Heart left ventricle (tissue), 16 donors: Measurements from ENCODE around the gene CREB3. TPM values are rescaled to one million over a fixed set of nuclear protein-coding genes. Genes with fewer than 3 reads are reported as not detected.

Source experiments
- ATAC-seq, 4 donors: fragments of 200-7000 bp; cut with Tn5 transposase; one replicate each; pipeline ENCODE4 v1.9.1; 2020 to 2022; ENCODE audit warnings: moderate library complexity in 4 of 4, mild to moderate bottlenecking in 3 of 4, moderate number of reproducible peaks in 1 of 4
- DNase-seq, 5 donors: peaks; one replicate each; pipeline ENCODE4 v3.0.0-alpha.2; 2020
- H3K27ac ChIP-seq, 12 donors: fragments of 200-600 bp; sonication (generic) in 4 of 12; one replicate each; pipeline versions ENCODE4 v1.5.0 to v1.8.0; 2016 to 2022; ENCODE audit warnings: mild to moderate bottlenecking in 2 of 12
- H3K27me3 ChIP-seq, 9 donors: fragments of 200-600 bp; sonication (generic) in 2 of 9; one replicate each; pipeline versions ENCODE4 v1.5.1 to v1.8.0; 2016 to 2022; ENCODE audit warnings: mild to moderate bottlenecking in 3 of 9
- H3K36me3 ChIP-seq, 9 donors: fragments of 200-600 bp; sonication (generic) in 2 of 9; one replicate each; pipeline versions ENCODE4 v1.5.0 to v1.8.0; 2018 to 2022; ENCODE audit warnings: mild to moderate bottlenecking in 2 of 9
- H3K4me1 ChIP-seq, 12 donors: fragments of 200-600 bp; sonication (generic) in 4 of 12; one replicate each; pipeline versions ENCODE4 v1.5.0 to v1.8.0; 2016 to 2022; ENCODE audit warnings: mild to moderate bottlenecking in 3 of 12
- H3K4me3 ChIP-seq, 12 donors: fragments of 200-600 bp; sonication (generic) in 4 of 12; one replicate each; pipeline versions ENCODE4 v1.5.0 to v1.8.0; 2017 to 2022; ENCODE audit warnings: mild to moderate bottlenecking in 9 of 12, moderate library complexity in 4 of 12
- H3K9me3 ChIP-seq, 12 donors: fragments of 200-600 bp; sonication (generic) in 4 of 12; one replicate each; pipeline versions ENCODE4 v1.5.0 to v1.8.0; 2016 to 2022; ENCODE audit warnings: mild to moderate bottlenecking in 1 of 12
- POLR2A ChIP-seq, 2 donors: fragments of 450-650 bp; IDR thresholded peaks; one replicate each; pipeline ENCODE4 v1.6.1; 2017; ENCODE audit warnings: antibody characterized with exemption in 2 of 2, mild to moderate bottlenecking in 2 of 2, moderate library complexity in 2 of 2
- WGBS, 4 donors: extraction: QIAGEN DNeasy Blood & Tissue Kit in 2 of 4; methylation state at CpG; one replicate each; pipeline versions ENCODE4 v1.1.5 to v1.1.7; 2013 to 2018; 5-methylcytosine and 5-hydroxymethylcytosine counted together
- intact Hi-C, 10 donors: fragments of 100-400 bp; cut with DNase I; formaldehyde crosslinking; loops; one replicate each; pipeline versions ENCODE4 v1.11.1 to v1.14.2; 2022
- polyA plus RNA-seq, 2 donors: library from polyadenylated mRNA; stranded (reverse); fragments of 200-250 nt; gene quantifications; one replicate each; pipeline ENCODE4 v1.2.3, GENCODE V29; 2013
- total RNA-seq, 9 donors: library from RNA; depleted of rRNA in 2 of 9; stranded (reverse); fragments of >200 nt in 2 of 9; fragmentation: NEBNext Ultra II Directional in 3 of 9; extraction: Animal tissue kit (Norgen Biotek cat#: 25700) in 3 of 9; gene quantifications; one replicate each; pipeline versions ENCODE4 v1.1.0 to v1.2.4, GENCODE V29; 2016 to 2023
- TF ChIP-seq, protein P1 (sequence below), 12 donors: fragments of 200-600 bp; sonication (generic) in 4 of 12; IDR thresholded peaks; one replicate each; pipeline versions ENCODE4 v1.5.0 to v1.8.0; 2018 to 2022; ENCODE audit warnings: antibody characterized with exemption in 12 of 12, mild to moderate bottlenecking in 5 of 12
- donor health status: ischemic (EF 13 %, LVEDD 7.1; RV severe dilation, severe dysfunction).
- donor health status: healthy with polysubstance abuse.
- donor health status: DM: no; HTN: yes; CAD: no.
- donor health status: DM: no; HTN: no; CAD: no.
- donor health status: ischemic (EF 25% LVEDD 6.9; RV normal size, moderate dysfunction).
- donor health status: ischemic (EF 25% LVEDD 5.7; RV mildly dilated, moderate dysfunction).
- donor health status: healthy.
- donor health status: DM: yes; HTN: yes; CAD: no.
- donor health status: ischemic (EF 35%, LVEDD 5.7; RV mildly dilated, moderate dysfunction).
- donor health status: nonischemic (EF 11% LVEDD 7.7; RV severe dilation, severe dysfunction).
- donor health status: DM: yes; HTN: yes; CAD: no.
- donor health status: PGD.
- donor health status: ischemic (EF 29% LVEDD 5.4; RV normal size, mild dysfunction).
- donor health status: nonischemic (EF 23%, LVEDD 6.1; RV moderate dilation, normal function).

Gene CREB3
- total and polyA plus RNA-seq, 11 donors: 16.1 to 49.4 (median 26.7) TPM

DNA sequence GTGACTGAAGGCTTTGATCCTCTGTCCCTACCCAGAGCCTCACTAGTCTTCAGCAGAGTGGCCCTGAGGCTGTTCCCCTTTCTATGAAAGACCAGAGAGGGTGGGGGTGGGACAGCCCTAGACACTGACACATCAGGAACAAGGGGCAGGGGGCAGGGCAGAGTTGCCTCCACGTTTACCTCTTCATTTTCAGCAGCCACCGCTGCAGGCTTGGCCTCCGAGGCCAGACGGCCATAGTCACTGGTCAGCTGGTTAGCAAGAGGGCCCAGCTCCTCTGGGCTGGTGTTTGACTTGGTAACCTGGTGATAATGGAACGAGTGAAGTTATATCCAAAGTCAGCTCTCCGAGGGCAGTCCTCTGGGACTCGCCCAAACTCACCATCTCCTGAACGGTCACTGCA is 27.1 kb upstream of the CREB3 start:
- H3K27ac ChIP-seq: peak overlapping the region in 2 of 12 donors; percentile 21 to 59
- H3K4me3 ChIP-seq: no peak overlapping the region
- ATAC-seq (no peak), DNase-seq (peak in 2 of 5 donors; percentile 10 to 14)
- peaks cover 13 to 100% (median 98%) of the 10 kb centered on the region in 9 donors for H3K36me3 ChIP-seq
- intact Hi-C loops: loop anchor here in 1 of 10 donors (5.0 kb wide), 1 partner anchor 43 kb away; no protein-coding TSS in a partner anchor
- peaks cover 0 to 20% (median 1%) of the 10 kb centered on the region in 12 donors for H3K4me1 ChIP-seq
- no peak for TF ChIP-seq POLR2A (IDR thresholded peaks at IDR 0.05)
- TF ChIP-seq, protein P1, sequence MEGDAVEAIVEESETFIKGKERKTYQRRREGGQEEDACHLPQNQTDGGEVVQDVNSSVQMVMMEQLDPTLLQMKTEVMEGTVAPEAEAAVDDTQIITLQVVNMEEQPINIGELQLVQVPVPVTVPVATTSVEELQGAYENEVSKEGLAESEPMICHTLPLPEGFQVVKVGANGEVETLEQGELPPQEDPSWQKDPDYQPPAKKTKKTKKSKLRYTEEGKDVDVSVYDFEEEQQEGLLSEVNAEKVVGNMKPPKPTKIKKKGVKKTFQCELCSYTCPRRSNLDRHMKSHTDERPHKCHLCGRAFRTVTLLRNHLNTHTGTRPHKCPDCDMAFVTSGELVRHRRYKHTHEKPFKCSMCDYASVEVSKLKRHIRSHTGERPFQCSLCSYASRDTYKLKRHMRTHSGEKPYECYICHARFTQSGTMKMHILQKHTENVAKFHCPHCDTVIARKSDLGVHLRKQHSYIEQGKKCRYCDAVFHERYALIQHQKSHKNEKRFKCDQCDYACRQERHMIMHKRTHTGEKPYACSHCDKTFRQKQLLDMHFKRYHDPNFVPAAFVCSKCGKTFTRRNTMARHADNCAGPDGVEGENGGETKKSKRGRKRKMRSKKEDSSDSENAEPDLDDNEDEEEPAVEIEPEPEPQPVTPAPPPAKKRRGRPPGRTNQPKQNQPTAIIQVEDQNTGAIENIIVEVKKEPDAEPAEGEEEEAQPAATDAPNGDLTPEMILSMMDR (IDR thresholded peaks at IDR 0.05): no peak
- H3K27me3 ChIP-seq: no peaks in the 10 kb centered on the region
- WGBS, 4 donors: 76 to 93% (median 88%) methylated on average over 8 of the region's 8 CpGs
- no peaks in the 10 kb centered on the region for H3K9me3 ChIP-seq

DNA sequence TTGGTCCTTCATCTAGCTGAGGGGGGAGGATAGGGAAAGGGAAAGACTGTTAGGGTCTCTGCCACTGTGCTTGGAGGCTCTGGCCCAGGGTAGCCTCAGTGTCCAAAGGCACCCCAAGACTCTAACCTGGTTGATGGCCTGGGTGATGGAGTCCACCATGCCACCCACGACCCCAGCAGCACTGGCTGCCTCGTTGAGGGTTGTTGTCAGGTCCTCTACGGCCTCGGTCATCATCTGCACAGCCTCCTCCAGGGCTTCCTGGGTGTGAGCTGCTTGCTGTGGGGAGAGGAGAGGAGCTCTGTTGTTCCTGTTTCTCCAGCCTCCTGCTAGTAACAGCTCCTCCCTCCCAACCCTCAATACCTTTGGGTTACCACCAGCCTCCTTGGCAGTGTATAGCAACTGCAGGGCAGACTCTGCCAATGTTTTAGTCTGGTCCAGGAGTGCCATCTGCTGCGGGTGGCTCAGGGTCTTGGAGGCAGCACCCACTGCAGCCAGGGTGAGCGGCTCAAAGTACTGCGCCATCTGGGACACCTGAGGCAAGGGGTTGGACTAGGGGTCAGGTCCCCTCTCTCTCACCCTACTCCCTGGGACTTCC is 26.5 kb upstream of the CREB3 start:
- WGBS, 4 donors: 87 to 96% (median 94%) methylated on average over 3 to 7 of the region's 7 CpGs
- peak overlapping the region in 1 of 12 donors; percentile 21 for H3K27ac ChIP-seq
- DNase-seq (peak in 2 of 5 donors; percentile 14 to 18), ATAC-seq (no peak)
- H3K4me3 ChIP-seq: no peak overlapping the region
- H3K27me3 ChIP-seq: no peaks in the 10 kb centered on the region
- no peaks in the 10 kb centered on the region for H3K9me3 ChIP-seq
- H3K4me1 ChIP-seq: peaks cover 0 to 16% (median under 1%) of the 10 kb centered on the region in 12 donors
- TF ChIP-seq, protein P1 (IDR thresholded peaks at IDR 0.05): no peak
- TF ChIP-seq POLR2A (IDR thresholded peaks at IDR 0.05): no peak
- intact Hi-C loops: loop anchor here in 1 of 10 donors (5.0 kb wide), 1 partner anchor 44 kb away; no protein-coding TSS in a partner anchor
- peaks cover 13 to 100% (median 98%) of the 10 kb centered on the region in 9 donors for H3K36me3 ChIP-seq

GRCh38 chr9:35706951-35707350 is 25.5 kb upstream of the CREB3 start:
- no peaks in the 10 kb centered on the region for H3K9me3 ChIP-seq
- DNase-seq (peak in 2 of 5 donors; percentile 11), ATAC-seq (no peak)
- TF ChIP-seq, protein P1 (IDR thresholded peaks at IDR 0.05): no peak
- TF ChIP-seq POLR2A (IDR thresholded peaks at IDR 0.05): no peak
- no peaks in the 10 kb centered on the region for H3K27me3 ChIP-seq
- intact Hi-C loops: loop anchor here in 1 of 10 donors (5.0 kb wide), 1 partner anchor 45 kb away; no protein-coding TSS in a partner anchor
- H3K4me1 ChIP-seq: peaks cover 0 to 19% (median 0%) of the 10 kb centered on the region in 12 donors
- 86 to 97% (median 93%) methylated on average over 9 to 10 of the region's 10 CpGs for WGBS, 4 donors
- H3K36me3 ChIP-seq: peaks cover 13 to 100% (median 98%) of the 10 kb centered on the region in 9 donors
- H3K27ac ChIP-seq: peak overlapping the region in 1 of 12 donors; percentile 13
- H3K4me3 ChIP-seq: no peak overlapping the region

DNA sequence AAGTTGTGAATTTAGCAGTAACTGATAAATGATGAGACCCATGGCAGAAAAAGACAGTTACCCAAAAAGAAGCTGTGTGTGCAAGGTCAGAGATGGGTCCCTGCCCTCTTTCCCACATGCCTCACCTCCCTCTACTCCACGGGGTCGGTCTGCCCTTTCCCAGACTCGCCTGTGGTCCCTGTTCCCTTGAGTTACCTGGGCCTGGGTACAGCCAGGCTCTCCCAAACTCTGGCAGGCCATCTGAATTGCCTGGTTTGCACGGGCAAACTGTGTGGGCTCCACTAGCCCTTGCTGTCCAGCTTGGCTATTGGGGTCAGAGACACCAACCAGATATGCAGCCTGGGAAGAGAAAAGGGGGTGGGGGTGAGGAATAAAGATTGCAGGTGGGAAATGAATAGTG is 24.3 kb upstream of the CREB3 start:
- intact Hi-C loops: loop anchor here in 1 of 10 donors (5.0 kb wide), 1 partner anchor 46 kb away; no protein-coding TSS in a partner anchor

More for the DNA sequence above, 24.3 kb upstream of the CREB3 start:
- TF ChIP-seq POLR2A (IDR thresholded peaks at IDR 0.05): no peak
- TF ChIP-seq, protein P1 (IDR thresholded peaks at IDR 0.05): no peak
- Histone ChIP-seq H3K36me3 (peaks cover 13 to 100% (median 98%) of the 10 kb centered on the region in 9 donors), H3K27me3 (no peaks in the 10 kb centered on the region), H3K4me1 (peaks cover 0 to 19% (median 0%) of the 10 kb centered on the region in 12 donors), H3K9me3 (no peaks in the 10 kb centered on the region), H3K27ac (no peak overlapping the region), H3K4me3 (no peak overlapping the region)
- WGBS, 4 donors: 89 to 96% (median 92%) methylated on average over 4 of the region's 4 CpGs
- peak in 1 of 5 donors; percentile 15 for DNase-seq
- no peak for ATAC-seq
